B cell (primary cell): Measurements from ENCODE around the gene SMAD1. TPM values are rescaled to one million over a fixed set of nuclear protein-coding genes. Genes with fewer than 3 reads are reported as not detected.

Source experiments
- ATAC-seq: fragments of 200-7000 bp; cut with Tn5 transposase; one replicate; pipeline ENCODE4 v1.10.0; 2021; ENCODE audit warnings: low read depth, mild to moderate bottlenecking, moderate number of reproducible peaks, moderate library complexity
- CTCF ChIA-PET: fragments of 350-600 bp; sonication (Branson Sonifier 250); formaldehyde crosslinking; loops from one replicate; lab custom pipeline; 2021; ENCODE audit warnings: antibody characterized with exemption, inconsistent platforms; lab: Charles Lee
- POLR2A ChIA-PET: fragments of 350-600 bp; sonication (Branson Sonifier 250); formaldehyde crosslinking; loops from one replicate; lab custom pipeline; 2021; ENCODE audit warnings: antibody characterized with exemption; lab: Charles Lee
- DNase-seq: peaks from one replicate; pipeline ENCODE4 v3.0.0; 2013
- H2AFZ ChIP-seq: 2 replicates; pipeline ENCODE4 v1.6.1; 2012; ENCODE audit warnings: mild to moderate bottlenecking, low read depth, low read length; ENCODE audit not compliant: insufficient read depth, poor library complexity, severe bottlenecking
- H3K27ac ChIP-seq, 2 donors: 1 replicate in 1 of 2; 2 replicates in 1 of 2; pipeline ENCODE4 v1.5.1; 2012 to 2013; ENCODE audit warnings: low read length in 2 of 2, mild to moderate bottlenecking in 2 of 2, moderate library complexity in 1 of 2
- H3K27me3 ChIP-seq, 4 experiments: fragments of 200-600 bp in 1 of 4; sonication (generic) in 1 of 4; replicated peaks in 1 of 4; 1 replicate in 2 of 4; 2 replicates in 2 of 4; pipeline versions ENCODE4 v1.6.1 to v1.7.0; 2013 to 2016; ENCODE audit warnings: low read length in 3 of 4, mild to moderate bottlenecking in 2 of 4, mixed read lengths in 1 of 4, moderate library complexity in 1 of 4; ENCODE audit not compliant: insufficient read depth in 4 of 4, control insufficient read depth in 3 of 4; ENCODE audit errors: control extremely low read depth in 1 of 4
- H3K36me3 ChIP-seq, 2 experiments: replicated peaks in 1 of 2; 1 replicate in 1 of 2; 2 replicates in 1 of 2; pipeline versions ENCODE4 v1.6.1 to v1.7.1; 2013; ENCODE audit warnings: low read length in 1 of 2; ENCODE audit not compliant: insufficient read depth in 2 of 2, control insufficient read depth in 1 of 2; ENCODE audit errors: control extremely low read depth in 1 of 2, extremely low read depth in 1 of 2
- H3K4me1 ChIP-seq, 2 donors: fragments of 200-600 bp in 1 of 2; sonication (generic) in 1 of 2; 1 replicate in 1 of 2; 2 replicates in 1 of 2; pipeline versions ENCODE4 v1.5.1 to v1.6.1; 2013 to 2017; ENCODE audit warnings: low read length in 2 of 2; ENCODE audit not compliant: control insufficient read depth in 2 of 2, insufficient read depth in 2 of 2
- H3K4me2 ChIP-seq: replicated peaks from 2 replicates; pipeline ENCODE3; 2012; ENCODE audit warnings: mild to moderate bottlenecking, low read depth, low read length; ENCODE audit not compliant: poor library complexity, severe bottlenecking
- H3K4me3 ChIP-seq, 5 experiments: fragments of 200-600 bp in 1 of 5; sonication (generic) in 1 of 5; 1 replicate in 3 of 5; 2 replicates in 2 of 5; pipeline versions ENCODE4 v1.5.1 to v1.7.0; 2011 to 2016; ENCODE audit warnings: low read length in 4 of 5, mild to moderate bottlenecking in 4 of 5, low read depth in 2 of 5, control low read depth in 1 of 5, moderate library complexity in 1 of 5; ENCODE audit not compliant: insufficient read depth in 1 of 5; ENCODE audit errors: control extremely low read depth in 1 of 5, extremely low read depth in 1 of 5
- H3K79me2 ChIP-seq: fragments of 200-600 bp; sonication (generic); one replicate; pipeline ENCODE4 v1.6.0; 2016; ENCODE audit warnings: low read length; ENCODE audit not compliant: control insufficient read depth, insufficient read depth
- H3K9ac ChIP-seq: fragments of 200-600 bp; sonication (generic); 2 replicates; pipeline ENCODE4 v1.6.1; 2017; ENCODE audit warnings: mild to moderate bottlenecking, low read length, moderate library complexity
- H3K9me3 ChIP-seq, 3 donors: one replicate each; pipeline versions ENCODE4 v1.6.1 to v1.7.1; 2013; ENCODE audit warnings: low read length in 2 of 3; ENCODE audit not compliant: control insufficient read depth in 2 of 3, insufficient read depth in 1 of 3; ENCODE audit errors: control extremely low read depth in 1 of 3
- H4K20me1 ChIP-seq: 2 replicates; pipeline ENCODE4 v1.6.0; 2012; ENCODE audit warnings: mild to moderate bottlenecking, low read length; ENCODE audit not compliant: insufficient read depth, control insufficient read depth, poor library complexity, severe bottlenecking
- H3K27ac Mint-ChIP-seq: one replicate; pipeline ENCODE4 v1.8.0; 2021; ENCODE audit warnings: mixed read lengths
- H3K27me3 Mint-ChIP-seq: one replicate; pipeline ENCODE4 v1.8.0; 2021; ENCODE audit warnings: mixed read lengths
- H3K4me1 Mint-ChIP-seq: one replicate; pipeline ENCODE4 v1.8.0; 2021; ENCODE audit warnings: mixed read lengths
- H3K4me3 Mint-ChIP-seq: one replicate; pipeline ENCODE4 v1.8.0; 2021; ENCODE audit warnings: mixed read lengths
- H3K9me3 Mint-ChIP-seq: one replicate; pipeline ENCODE4 v1.8.0; 2022; ENCODE audit warnings: mixed read lengths; ENCODE audit not compliant: insufficient read depth
- EZH2 ChIP-seq: IDR thresholded peaks from 2 replicates; pipeline ENCODE4 v1.6.1; 2012; ENCODE audit warnings: borderline replicate concordance, low read depth, mild to moderate bottlenecking, moderate library complexity, low read length; ENCODE audit not compliant: insufficient read depth, poor library complexity, severe bottlenecking
- WGBS: methylation state at CpG from one replicate; pipeline ENCODE4 v1.1.5; 2013; ENCODE audit warnings: missing lambda C conversion rate; ENCODE audit not compliant: insufficient coverage; 5-methylcytosine and 5-hydroxymethylcytosine counted together
- intact Hi-C: fragments of 100-400 bp; cut with micrococcal nuclease; formaldehyde crosslinking; loops from one replicate; pipeline ENCODE4 v1.10.0; 2022
- polyA plus RNA-seq: library from polyadenylated mRNA; depleted of rRNA; stranded (reverse); fragments of >200 nt; gene quantifications from 2 replicates; pipeline ENCODE4 v1.2.3, GENCODE V29; 2012
- total RNA-seq, 2 donors: library from RNA; stranded (reverse); fragments of 120-200 nt in 1 of 2; gene quantifications; 1 replicate in 1 of 2; 2 replicates in 1 of 2; pipeline versions ENCODE4 v1.2.3 to v1.2.4, GENCODE V29; 2013 to 2022
- TF ChIP-seq, protein P1 (sequence below): fragments of 200-600 bp; IDR thresholded peaks from one replicate; pipeline ENCODE4 v1.8.0; 2022; ENCODE audit warnings: antibody characterized with exemption, mild to moderate bottlenecking

SMAD1 gene
- total and polyA plus RNA-seq, 2 donors (not counting 1 experiment from before 2014, with no cell fraction given) = 0.12 TPM; not detected in 1

DNA sequence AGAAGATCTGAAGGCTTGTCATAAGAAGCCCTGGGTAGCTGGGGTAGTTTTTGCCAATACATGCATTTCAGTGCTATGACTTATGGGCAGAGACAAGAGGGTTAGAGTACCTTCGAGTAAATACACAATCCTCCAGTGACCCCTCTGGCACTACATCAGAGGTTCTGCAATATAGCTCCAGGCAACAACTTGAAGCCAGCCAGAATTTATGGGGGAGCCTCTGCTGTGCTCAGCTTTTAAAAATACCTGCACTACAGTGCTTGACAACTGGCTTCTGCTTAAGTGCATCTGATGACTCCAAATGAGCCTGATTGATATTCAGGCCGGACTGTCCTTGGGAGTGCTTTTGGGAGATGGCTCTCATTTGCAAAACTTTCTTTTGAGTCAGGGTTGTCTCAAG is 44.9 kb upstream of the SMAD1 start:
- H2AFZ ChIP-seq = no peak overlapping the region
- no peaks in the 10 kb centered on the region for H3K4me1 Mint-ChIP-seq
- ATAC-seq = no peak
- WGBS = no CpG with 5 or more reads among the region's 2 CpGs
- no peak overlapping the region for H3K4me2 ChIP-seq
- H4K20me1 ChIP-seq = no peaks in the 10 kb centered on the region
- TF ChIP-seq, protein P1, sequence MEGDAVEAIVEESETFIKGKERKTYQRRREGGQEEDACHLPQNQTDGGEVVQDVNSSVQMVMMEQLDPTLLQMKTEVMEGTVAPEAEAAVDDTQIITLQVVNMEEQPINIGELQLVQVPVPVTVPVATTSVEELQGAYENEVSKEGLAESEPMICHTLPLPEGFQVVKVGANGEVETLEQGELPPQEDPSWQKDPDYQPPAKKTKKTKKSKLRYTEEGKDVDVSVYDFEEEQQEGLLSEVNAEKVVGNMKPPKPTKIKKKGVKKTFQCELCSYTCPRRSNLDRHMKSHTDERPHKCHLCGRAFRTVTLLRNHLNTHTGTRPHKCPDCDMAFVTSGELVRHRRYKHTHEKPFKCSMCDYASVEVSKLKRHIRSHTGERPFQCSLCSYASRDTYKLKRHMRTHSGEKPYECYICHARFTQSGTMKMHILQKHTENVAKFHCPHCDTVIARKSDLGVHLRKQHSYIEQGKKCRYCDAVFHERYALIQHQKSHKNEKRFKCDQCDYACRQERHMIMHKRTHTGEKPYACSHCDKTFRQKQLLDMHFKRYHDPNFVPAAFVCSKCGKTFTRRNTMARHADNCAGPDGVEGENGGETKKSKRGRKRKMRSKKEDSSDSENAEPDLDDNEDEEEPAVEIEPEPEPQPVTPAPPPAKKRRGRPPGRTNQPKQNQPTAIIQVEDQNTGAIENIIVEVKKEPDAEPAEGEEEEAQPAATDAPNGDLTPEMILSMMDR = no peak
- no peak for TF ChIP-seq EZH2
- H3K36me3 ChIP-seq = no peaks in the 10 kb centered on the region
- ChIA-PET POLR2A (no interaction called here), CTCF (no interaction called here)
- H3K9ac ChIP-seq = no peak overlapping the region
- no peaks in the 10 kb centered on the region for H3K4me1 ChIP-seq
- no peaks in the 10 kb centered on the region for H3K79me2 ChIP-seq
- peaks cover 6% of the 10 kb centered on the region for H3K9me3 Mint-ChIP-seq
- H3K27ac Mint-ChIP-seq = no peak overlapping the region
- intact Hi-C loops = no loop called here
- H3K27me3 ChIP-seq = peaks cover 0 to 6% (median 1%) of the 10 kb centered on the region in 4 experiments
- no peak overlapping the region for H3K4me3 Mint-ChIP-seq
- no peak overlapping the region for H3K4me3 ChIP-seq
- H3K27ac ChIP-seq = no peak overlapping the region
- no peaks in the 10 kb centered on the region for H3K9me3 ChIP-seq
- H3K27me3 Mint-ChIP-seq = peaks cover 25% of the 10 kb centered on the region
- no peak for DNase-seq

DNA sequence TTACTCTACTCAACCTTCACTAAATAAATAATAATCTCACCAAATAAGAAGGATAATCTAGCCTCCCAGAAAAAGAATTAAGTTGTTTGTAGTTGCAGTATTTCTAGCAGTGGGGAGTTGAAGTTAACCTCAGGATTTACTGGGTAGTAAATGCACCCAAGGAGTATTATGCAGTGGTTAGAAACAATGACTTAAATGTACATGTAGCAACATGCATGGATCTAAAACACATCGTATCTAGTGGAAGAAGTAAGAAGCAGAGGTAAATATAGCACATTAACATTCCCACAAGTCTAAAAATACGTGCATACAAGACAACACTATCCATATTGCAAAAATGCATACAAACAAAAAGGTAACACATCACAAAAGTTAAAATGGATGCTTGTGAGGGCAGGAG is 44.2 kb upstream of the SMAD1 start:
- H4K20me1 ChIP-seq = no peaks in the 10 kb centered on the region
- H3K9me3 Mint-ChIP-seq = peaks cover 6% of the 10 kb centered on the region
- no peak overlapping the region for H3K27ac Mint-ChIP-seq
- H3K4me1 ChIP-seq = no peaks in the 10 kb centered on the region
- H3K9me3 ChIP-seq = peaks cover 0 to 4% (median 0%) of the 10 kb centered on the region in 3 donors
- H3K9ac ChIP-seq = no peak overlapping the region
- no peak overlapping the region for H3K27ac ChIP-seq
- intact Hi-C loops = no loop called here
- ChIA-PET POLR2A (no interaction called here), CTCF (no interaction called here)
- no peaks in the 10 kb centered on the region for H3K36me3 ChIP-seq
- no peak overlapping the region for H3K4me3 Mint-ChIP-seq
- H3K27me3 ChIP-seq = peaks cover 0 to 6% (median 1%) of the 10 kb centered on the region in 4 experiments
- peaks cover 25% of the 10 kb centered on the region for H3K27me3 Mint-ChIP-seq
- no peaks in the 10 kb centered on the region for H3K4me1 Mint-ChIP-seq
- DNase-seq (no peak), ATAC-seq (no peak)
- TF ChIP-seq EZH2 = no peak
- TF ChIP-seq, protein P1 = no peak
- H2AFZ ChIP-seq = no peak overlapping the region
- WGBS = no CpG with 5 or more reads among the region's 2 CpGs
- H3K4me3 ChIP-seq = no peak overlapping the region
- no peaks in the 10 kb centered on the region for H3K79me2 ChIP-seq
- H3K4me2 ChIP-seq = no peak overlapping the region
